ENCODE measurements around the gene CCDC192. TPM values are rescaled to one million over a fixed set of nuclear protein-coding genes. Genes with fewer than 3 reads are reported as not detected.
A peak's percentile ranks its signal among the peaks of the same experiment; 100 is the strongest.

The CCDC192 gene
- total RNA-seq, 6 experiments from 2014 or later, result not detected

- Histone ChIP-seq H3K4me3 (no peak overlapping the region), H3K27me3 (no peaks in the 10 kb centered on the region), H3K4me1 (no peaks in the 10 kb centered on the region), H3K9me3 (no peaks in the 10 kb centered on the region), H3K36me3 (no peaks in the 10 kb centered on the region), H3K27ac (no peak overlapping the region)
- no peak for TF ChIP-seq CTCF (IDR thresholded peaks at IDR 0.05)
- ATAC-seq (no peak), DNase-seq (no peak)
- intact Hi-C loops (cut with DNase I), result no loop called here
Measured at GRCh38 chr5:127793052-127793451, 89.9 kb downstream of the CCDC192 start.

- Histone ChIP-seq H3K36me3 (no peaks in the 10 kb centered on the region), H3K4me1 (no peaks in the 10 kb centered on the region), H3K4me3 (no peak overlapping the region), H3K27ac (no peak overlapping the region), H3K27me3 (no peaks in the 10 kb centered on the region), H3K9me3 (no peaks in the 10 kb centered on the region)
- no peak for DNase-seq
- 83% methylated on average over 4 of the region's 4 CpGs for WGBS (ENCODE audit: insufficient coverage, low coverage, low lambda C conversion rate, missing lambda C conversion rate)
- intact Hi-C loops (cut with DNase I), result no loop called here
- TF ChIP-seq POLR2A (IDR thresholded peaks at IDR 0.05), result no peak
- no peak for ATAC-seq
Measured at GRCh38 chr5:127793879-127794278, 90.7 kb downstream of the CCDC192 start.

GRCh38 chr5:127796211-127796610 lies 93.0 kb downstream of the CCDC192 start:
- H3K27ac ChIP-seq, result no peak overlapping the region
- ATAC-seq (peak in 1 of 4 donors; percentile 30), DNase-seq (no peak)
- no peak overlapping the region for H3K4me3 ChIP-seq
- H3K36me3 ChIP-seq, result no peaks in the 10 kb centered on the region
- H3K4me1 ChIP-seq, result no peaks in the 10 kb centered on the region
- TF ChIP-seq CTCF (IDR thresholded peaks at IDR 0.05) (no peak), POLR2A (IDR thresholded peaks at IDR 0.05) (no peak)
- intact Hi-C loops (cut with DNase I), result no loop called here
- H3K27me3 ChIP-seq, result no peaks in the 10 kb centered on the region
- H3K9me3 ChIP-seq, result no peaks in the 10 kb centered on the region

GRCh38 chr5:127799293-127799905 lies 96.2 kb downstream of the CCDC192 start:
- 61% methylated on average over 2 of the region's 2 CpGs for WGBS (ENCODE audit: insufficient coverage, low coverage, low lambda C conversion rate, missing lambda C conversion rate)
- Histone ChIP-seq H3K27me3 (no peaks in the 10 kb centered on the region), H3K27ac (no peak overlapping the region), H3K9me3 (no peaks in the 10 kb centered on the region), H3K4me3 (no peak overlapping the region), H3K36me3 (no peaks in the 10 kb centered on the region), H3K4me1 (no peaks in the 10 kb centered on the region)
- TF ChIP-seq CTCF (IDR thresholded peaks at IDR 0.05) (no peak), POLR2A (IDR thresholded peaks at IDR 0.05) (no peak)
- DNase-seq, result no peak
- no peak for ATAC-seq
- intact Hi-C loops (cut with DNase I), result no loop called here

GRCh38 chr5:127801751-127802476 lies 98.7 kb downstream of the CCDC192 start:
- Histone ChIP-seq H3K27me3 (no peaks in the 10 kb centered on the region), H3K36me3 (no peaks in the 10 kb centered on the region), H3K4me3 (no peak overlapping the region), H3K4me1 (no peaks in the 10 kb centered on the region), H3K27ac (no peak overlapping the region), H3K9me3 (no peaks in the 10 kb centered on the region)
- DNase-seq, result no peak
- TF ChIP-seq CTCF (IDR thresholded peaks at IDR 0.05) (no peak), POLR2A (IDR thresholded peaks at IDR 0.05) (no peak)
- 31% methylated on average over 2 of the region's 2 CpGs for WGBS (ENCODE audit: insufficient coverage, low coverage, low lambda C conversion rate, missing lambda C conversion rate)
- intact Hi-C loops (cut with DNase I), result no loop called here
- ATAC-seq, result peak in 1 of 4 donors; percentile 14
